ENCODE data around the gene ABCA1.

- TF ChIP-seq, protein P1, sequence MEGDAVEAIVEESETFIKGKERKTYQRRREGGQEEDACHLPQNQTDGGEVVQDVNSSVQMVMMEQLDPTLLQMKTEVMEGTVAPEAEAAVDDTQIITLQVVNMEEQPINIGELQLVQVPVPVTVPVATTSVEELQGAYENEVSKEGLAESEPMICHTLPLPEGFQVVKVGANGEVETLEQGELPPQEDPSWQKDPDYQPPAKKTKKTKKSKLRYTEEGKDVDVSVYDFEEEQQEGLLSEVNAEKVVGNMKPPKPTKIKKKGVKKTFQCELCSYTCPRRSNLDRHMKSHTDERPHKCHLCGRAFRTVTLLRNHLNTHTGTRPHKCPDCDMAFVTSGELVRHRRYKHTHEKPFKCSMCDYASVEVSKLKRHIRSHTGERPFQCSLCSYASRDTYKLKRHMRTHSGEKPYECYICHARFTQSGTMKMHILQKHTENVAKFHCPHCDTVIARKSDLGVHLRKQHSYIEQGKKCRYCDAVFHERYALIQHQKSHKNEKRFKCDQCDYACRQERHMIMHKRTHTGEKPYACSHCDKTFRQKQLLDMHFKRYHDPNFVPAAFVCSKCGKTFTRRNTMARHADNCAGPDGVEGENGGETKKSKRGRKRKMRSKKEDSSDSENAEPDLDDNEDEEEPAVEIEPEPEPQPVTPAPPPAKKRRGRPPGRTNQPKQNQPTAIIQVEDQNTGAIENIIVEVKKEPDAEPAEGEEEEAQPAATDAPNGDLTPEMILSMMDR (IDR thresholded peaks at IDR 0.05; ENCODE audit: low read depth, low read length): no peak
- TF ChIP-seq EZH2phosphoT487 (IDR thresholded peaks at IDR 0.05; ENCODE audit: low read depth): no peak
Observed at GRCh38 chr9:104875897-104876296, 52.1 kb downstream of the ABCA1 start.

Data from OCI-LY3 (cell line).